HG02678 (cell line): ENCODE results near the gene OSBPL3.

ENCODE experiments used
- ATAC-seq: cut with Tn5 transposase; IDR thresholded peaks from one replicate; pipeline ENCODE4 v1.9.1; 2021; ENCODE audit warnings: mild to moderate bottlenecking, moderate library complexity; ENCODE audit not compliant: unreplicated experiment

OSBPL3 gene

DNA sequence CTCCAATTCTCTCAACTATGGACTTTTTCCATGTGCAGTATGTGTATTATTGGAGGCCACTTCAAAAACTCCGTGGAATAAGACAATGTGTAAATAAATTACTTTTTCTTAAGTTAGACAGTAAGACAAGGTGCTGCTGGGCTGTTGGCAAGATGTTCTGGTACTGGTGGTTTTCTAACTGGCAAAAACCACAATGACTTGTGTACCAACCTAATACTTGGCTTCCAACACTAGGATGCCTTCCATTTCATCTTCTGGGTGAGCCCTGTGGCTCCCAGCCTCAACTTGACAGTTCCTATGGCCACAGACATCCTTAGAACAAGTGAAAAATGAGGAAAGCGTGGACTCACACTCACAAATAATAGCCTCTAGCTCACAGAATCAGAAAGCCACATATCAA lies 77.0 kb downstream of the OSBPL3 start:
- no peak for ATAC-seq

DNA sequence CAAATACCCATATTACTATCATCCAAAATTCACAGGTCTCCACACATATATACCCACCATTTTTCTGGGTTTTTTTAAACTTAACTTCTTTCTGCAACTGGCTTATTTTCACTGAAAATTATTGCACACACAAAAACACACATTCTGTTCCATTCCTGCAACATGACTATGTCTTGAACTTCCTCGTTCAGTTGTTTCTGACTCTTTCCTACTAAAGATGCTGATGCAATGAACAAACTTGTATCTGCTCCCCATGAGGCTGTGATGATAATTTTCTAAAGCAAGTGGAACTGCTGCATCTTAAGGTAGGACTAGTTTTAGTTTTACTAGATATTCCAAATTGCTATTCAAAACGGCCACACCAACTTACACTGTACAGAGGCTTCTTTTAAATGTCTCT lies 77.7 kb downstream of the OSBPL3 start:
- ATAC-seq, result no peak

DNA sequence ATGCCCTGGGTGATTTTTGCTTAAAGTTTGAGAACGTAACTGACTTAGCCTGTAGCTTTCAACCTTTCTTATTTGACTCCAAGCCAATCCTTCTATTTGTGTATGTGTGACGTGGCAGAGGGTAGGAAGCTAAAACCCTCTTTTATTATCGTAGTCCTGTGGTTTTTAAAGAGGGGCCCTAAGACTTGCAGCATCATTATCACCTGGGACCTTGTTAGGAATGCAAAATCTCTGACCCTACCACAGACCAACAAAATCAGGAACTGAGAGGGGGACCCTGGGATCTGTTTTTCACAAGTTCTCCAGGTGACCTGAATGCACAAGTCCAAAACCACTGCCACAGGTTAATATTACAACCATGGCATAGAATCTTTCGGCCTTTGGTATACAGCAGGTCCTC lies 80.1 kb downstream of the OSBPL3 start:
- peak; percentile 51 for ATAC-seq

DNA sequence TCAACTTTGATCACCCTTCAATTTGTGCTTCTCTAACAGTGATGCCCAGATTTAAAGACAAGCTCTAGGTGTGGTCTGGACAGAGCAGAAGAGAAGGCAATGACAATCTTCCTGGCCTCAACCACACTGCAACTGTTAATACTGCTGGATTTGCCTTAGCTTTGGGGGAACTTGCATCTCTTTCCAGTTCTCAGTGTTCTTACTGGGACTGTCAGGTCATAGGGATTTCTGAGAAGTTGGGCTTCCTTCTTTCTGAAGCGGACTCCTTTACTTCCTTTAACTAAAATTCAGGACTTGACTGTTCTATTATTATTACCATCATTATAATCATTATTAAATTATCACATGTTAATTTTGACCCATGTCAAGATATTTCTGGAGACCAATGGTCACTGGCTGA lies 80.8 kb downstream of the OSBPL3 start:
- ATAC-seq, result no peak

DNA sequence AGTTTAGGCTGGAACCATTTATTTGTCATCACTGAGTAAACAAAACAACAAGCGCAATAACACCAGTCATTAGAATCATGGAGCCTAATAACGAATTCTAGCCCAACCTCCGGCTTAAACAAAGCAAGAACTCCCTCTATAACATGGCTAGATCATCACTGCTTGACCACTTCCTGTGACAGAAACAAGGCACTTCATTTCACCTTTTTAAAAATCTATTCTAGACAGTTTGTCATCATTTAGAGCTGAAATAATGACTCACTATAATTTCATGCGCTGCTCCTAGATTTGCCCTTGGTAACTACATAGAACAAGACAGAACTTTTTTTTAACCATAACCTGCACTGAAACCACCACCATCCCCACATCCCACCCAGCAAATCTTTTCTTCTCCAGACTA lies 81.3 kb downstream of the OSBPL3 start:
- ATAC-seq, result peak; percentile 34

DNA sequence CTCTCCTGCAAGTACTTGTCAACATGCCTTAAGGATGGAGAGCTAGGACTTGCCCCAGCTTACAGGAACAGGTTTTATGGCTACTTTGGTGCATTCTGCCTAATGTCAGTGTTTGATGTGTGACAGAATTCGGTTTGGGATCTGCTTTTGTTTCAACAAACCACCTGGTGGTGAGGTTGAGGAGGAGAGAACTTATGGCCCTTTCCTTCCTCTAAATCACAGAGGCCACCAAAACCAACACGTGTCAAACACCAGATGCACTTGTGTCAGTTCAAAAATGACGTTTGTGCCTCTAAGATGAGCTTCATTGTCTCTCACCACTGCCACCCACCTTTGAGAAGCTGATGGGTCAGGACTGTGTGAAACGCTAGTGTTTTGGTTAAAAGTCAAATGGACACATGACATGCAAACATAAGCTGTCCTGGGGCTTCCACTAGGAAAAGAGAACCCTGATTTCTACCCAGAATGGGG lies 83.9 kb downstream of the OSBPL3 start:
- ATAC-seq, result peak; percentile 68

DNA sequence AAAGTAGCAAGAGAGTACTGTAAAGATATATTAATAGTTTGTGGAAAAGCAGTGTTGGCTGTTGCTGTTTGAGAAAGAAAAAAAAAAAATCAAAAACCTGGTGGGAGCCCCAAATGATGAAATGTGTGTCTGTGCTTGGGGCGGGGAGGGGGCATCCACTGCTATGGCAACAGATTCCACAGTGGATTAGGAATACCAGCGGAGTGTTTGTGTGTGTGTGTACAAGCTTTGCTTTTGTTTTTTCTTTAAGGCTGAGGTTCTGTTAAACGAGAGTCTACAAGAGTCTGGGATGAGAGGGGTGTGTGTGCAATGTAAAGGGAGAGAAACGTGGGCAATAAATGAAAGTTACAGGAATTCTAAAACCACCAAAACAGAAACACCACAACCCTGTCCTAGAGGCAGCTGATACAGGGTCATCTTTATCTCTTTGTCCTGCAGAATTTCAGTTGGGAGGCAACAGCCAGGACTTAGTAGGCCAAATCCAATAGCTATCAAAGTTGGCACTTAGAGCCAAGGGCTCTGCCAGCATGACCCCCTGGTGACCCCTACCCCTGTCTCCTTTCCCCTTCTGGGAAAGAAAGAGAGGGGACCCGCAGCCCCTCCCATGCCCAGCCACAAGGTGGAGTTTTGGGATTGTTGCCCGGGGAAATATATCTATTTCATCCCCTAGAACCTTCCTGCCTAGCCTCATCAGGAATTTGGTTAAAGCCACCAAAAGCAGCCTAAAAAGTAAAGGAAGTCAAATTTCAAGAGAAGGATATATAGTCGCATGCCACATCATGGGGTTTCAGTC lies 85.4 kb downstream of the OSBPL3 start:
- no peak for ATAC-seq

DNA sequence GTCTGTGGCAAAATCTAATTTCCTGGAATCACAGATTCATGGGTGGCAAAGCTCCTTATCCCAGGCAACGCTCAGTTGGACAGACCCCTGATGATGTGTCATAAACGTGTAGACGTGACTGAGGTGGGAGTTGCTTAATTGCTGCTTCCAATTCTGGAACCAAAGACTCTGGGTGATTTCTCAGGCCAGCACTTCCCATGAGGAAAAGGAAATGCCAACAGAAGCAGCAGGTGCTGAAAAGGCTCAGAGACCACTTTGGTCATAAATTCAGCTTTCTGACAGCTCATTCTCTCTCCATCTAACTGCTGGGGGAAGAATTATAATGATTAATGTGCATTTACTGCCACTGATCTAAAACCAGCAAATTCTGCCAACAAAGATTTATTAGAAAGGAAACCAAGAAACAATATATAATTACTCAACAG lies 88.7 kb downstream of the OSBPL3 start:
- ATAC-seq, result no peak

DNA sequence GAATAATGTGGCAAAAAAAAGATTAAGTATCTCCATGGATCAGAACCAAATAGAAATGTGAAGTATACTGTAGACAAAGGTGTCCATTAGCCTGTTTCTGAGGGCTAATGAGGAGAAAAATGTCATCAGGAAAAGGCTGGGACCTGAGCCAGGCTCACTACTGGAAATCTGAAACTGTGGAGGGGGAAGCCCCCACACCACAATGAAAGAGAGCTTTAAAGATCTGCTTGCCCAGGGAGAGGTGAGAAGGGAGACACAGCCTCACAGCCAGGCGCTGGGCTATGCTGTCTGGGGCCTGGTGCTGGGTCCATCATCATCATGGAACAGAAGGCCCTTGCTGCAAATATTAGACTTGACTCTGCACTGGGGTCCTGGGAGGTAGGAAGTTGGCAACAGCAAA lies 90.4 kb downstream of the OSBPL3 start:
- no peak for ATAC-seq

DNA sequence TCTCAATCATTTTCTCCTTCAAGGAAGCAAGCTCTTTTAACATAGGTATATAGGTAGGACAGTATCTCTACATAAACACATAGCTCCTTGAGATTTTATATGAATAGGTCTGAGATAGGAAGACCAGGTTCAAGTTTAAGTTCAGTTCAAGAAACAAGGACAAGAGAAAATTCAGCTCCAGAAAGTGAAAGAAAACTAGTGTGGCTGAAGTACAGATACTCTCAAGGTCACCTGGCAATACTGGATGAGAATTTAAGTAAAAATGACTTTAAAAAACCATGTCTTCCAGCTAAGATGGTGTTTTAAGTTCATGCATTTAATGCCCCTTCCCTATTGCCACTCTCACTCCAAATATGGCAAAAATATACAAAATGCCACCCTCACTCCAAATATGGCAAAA lies 91.3 kb downstream of the OSBPL3 start:
- no peak for ATAC-seq

DNA sequence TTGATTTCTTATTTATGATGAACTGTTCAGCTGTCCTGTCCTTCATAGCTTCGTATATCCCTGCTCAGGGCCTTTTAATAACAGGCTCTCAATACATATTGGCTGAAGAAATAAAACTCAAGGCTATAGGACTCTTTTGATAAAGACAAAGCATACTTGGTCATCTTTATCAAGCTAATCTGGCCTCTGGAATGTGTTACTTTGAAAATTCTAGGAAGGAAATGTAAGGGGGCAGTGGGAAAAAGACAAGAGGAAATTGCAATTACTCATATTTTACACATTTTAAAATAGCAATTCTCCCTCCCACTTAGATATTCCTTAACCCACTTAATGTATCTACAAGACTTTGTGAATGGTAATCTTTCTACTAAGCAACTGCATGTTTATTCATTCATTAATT lies 94.3 kb downstream of the OSBPL3 start:
- no peak for ATAC-seq

DNA sequence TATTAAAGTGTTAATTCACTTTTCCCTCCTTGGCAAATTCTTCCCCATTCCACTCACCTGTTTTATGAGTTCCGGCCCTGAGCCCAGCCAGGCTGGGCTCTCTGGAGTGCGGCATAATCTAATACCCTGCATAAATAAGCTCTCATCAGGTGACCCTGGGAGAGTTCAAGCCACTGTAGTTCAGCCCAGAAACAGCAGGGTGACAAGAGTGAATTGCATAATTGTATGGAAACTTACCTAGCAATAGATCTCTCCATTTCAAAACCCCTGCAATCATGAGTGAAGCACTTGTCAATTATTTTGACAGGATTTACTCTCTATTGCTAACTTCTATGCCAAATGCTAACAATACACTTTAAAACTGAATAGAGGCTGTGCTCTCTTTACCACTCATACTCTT lies 94.7 kb downstream of the OSBPL3 start:
- no peak for ATAC-seq

DNA sequence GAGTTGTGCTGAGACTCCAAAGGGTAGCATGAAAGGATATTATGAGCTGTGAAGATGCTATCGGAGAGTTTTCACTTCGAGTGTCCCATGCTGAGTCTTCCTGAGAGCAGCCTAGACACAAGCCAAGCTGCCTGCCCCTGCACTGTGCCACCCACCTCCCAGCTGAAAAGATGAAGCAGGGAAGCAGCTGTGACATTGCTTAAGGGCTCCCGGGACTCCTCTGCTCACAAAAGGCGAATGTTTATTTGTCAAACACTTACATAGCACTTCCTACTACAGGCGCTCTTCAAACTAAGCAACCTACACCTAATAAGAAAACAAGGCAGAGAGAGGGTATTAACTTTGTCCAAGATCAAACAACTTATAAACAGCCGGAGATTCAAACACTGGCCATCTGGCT lies 95.6 kb downstream of the OSBPL3 start:
- no peak for ATAC-seq

DNA sequence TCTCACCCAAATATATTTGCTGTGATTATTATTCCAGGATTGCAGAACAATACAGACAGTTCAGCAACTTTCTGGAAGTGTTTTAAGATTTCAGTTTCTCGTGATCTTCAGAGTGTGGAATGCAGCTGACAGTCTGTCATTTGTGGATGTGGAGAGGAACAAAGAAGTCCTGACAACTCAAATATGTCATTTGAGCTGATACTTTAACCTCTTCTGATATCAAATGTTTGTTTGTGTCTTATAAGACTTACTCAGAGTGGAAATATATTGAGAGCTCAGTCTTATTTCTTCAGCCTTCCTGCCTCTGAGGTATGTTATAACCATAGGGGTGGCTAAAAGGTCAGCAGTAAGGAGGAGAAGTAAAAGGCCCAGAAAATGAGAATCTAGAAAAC lies 96.4 kb downstream of the OSBPL3 start:
- ATAC-seq, result no peak

DNA sequence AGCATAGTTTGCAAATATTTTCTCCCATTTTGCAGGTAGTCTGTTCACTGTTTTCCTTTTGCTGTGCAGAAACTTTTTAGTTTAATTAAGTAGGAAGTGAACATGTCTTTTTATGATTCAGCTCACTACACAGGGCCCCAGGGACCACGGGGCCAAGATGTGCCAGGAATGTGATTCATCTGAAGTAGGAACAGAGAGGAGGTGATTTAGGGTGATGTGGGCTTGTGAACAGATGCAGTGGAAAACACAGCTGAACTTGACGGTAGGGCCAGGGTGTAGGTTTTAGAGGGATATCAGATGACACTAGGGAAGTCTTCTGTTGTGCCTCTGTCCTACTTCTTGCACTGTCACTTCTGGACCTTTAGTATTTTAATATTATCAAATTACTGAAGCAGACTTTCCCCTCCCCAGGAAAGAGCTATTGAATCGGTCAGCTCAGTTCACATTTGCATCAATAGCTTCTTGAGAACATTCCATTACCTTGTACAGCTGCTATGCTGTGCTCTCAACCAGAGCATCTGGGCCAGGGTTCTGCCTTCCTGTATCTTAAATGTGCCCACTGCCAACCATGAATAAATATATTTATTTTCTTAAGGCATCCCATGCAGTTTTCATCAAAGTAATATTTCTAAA lies 96.9 kb downstream of the OSBPL3 start:
- ATAC-seq, result no peak

DNA sequence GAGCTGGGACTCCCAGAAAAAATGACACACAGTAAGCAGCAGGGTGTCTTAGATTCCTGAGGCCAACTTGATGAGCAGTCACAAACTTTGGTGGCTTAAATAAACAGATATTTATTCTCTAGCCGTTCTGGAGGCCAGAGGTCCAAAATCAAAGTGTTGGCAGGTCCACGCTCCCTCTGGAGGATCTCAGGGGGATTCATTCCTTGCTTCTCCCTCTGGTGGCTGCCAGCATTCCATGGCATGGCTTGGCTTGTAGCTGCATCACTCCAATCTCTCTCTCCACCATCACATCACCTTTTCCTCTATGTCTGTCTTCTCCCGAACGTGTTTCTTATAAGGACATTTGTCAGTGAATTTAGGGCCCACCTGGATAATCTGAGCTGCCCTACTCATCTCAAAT lies 98.4 kb downstream of the OSBPL3 start:
- no peak for ATAC-seq

DNA sequence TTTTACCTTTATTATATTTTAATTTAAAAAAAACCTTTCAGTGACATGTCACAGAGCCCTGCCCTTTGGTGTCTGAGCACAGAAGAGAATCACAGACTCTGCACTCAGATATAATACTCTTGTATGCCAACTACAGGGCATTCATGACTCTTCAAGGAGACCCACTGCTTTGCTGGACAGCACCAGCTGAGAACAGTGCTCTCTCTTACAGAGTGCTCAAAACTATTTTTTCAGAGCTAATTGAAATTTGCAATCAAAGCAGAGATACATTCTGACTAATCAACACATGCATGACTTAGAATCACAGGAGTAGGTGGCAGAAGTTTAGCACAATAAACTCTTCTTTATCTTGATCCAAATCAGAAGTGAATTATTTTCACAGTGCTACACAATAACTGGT lies 99.1 kb downstream of the OSBPL3 start:
- no peak for ATAC-seq

DNA sequence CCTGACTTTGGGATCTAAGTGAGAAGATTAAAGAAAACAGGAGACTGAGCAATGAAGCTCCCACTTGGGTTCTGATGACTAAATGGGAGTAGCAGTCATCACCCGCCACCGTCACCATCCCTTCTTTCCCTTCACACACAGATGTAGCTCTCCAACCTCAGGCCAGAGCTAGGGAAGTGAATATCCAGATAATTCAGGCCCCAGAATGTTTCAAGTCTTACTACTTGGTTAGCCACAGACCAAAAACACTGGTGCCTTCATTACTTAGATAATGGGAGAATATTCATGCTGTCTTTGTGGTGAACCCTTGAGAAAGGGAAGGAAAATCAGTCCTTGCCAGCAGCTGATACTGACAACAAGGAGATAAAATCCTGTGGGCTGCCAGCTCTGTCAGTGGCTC lies 100.7 kb downstream of the OSBPL3 start:
- no peak for ATAC-seq

DNA sequence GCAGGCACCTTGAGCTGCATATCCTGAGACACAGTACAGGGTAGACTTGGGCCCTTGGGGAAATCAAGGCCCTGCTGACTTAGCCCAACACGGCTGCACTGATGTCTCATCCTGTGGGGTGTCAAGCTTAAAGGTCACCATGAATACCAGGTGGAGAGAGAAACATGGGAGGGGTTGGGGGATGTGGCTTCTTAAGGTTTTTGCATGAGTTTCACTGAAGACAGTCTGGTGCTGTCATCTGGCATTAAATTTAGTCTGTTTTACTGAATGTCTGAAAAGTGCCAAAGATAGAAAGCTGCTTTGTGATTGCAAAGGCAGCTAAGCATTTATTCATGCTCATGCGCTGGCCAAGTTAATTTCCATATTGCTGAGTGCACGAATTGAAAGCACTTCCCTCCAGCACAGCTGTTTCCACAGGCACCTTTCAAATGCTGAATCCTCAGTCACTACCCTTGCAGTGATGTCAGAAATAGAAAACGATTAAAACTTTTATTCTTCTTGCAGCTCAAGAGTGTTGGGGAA lies 102.1 kb downstream of the OSBPL3 start:
- ATAC-seq, result peak; percentile 93

DNA sequence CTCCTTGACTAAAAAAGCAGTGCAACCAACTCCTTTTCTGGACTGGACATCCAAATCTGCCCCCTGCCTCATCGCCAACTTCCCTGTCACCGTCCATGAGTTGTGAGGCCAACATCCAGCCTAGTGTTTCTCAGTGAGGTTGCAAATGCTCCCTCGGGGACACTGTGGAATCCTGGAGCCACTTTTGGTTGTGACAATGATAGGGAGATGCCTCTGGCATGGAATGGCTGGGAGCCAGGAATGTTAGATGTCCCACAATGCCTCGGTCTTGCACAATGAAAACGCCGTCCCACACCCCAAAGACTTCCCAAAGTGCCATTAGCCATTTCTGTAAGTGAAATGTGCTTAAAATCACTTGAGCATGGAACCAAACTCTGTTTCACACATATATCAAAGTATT lies 105.2 kb downstream of the OSBPL3 start:
- no peak for ATAC-seq

DNA sequence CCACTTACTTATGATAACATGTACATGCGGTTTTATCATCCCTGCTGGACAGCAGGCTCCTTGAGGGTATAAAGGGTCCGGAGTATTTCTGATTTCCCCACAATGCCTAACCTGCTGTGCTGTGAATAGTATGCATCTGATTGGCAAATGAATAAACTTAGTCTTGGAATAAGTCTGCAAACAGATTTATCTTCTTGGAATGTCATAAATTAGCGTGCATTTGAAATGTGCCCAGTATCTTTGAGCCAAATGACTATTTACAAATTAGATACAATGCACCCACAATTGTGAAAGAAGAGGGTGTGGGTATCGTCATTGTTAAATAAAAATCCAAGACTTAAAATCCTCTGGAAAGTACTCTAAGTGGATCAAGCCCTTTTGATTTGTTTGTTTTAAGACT lies 106.0 kb downstream of the OSBPL3 start:
- ATAC-seq, result no peak

DNA sequence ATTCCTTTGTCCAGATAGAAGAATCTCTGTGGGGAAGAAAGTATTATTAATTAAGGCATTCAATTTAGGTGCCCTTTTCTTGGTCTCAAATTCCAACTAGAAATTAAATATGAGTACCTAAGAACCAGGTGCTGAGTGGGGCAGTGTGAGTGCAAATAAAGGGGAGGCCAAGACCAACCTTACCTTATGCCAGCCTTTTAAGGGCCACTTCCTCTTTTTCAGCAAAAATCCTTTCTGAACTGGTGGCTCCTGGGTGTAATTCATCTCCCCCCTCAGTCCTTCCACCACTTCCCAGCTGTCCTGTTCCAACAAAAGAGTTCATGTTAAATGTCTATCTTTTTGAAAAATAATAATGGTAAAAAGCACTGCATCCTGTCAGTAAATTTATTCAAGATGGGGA lies 108.2 kb downstream of the OSBPL3 start:
- no peak for ATAC-seq
